Neural crest cell (in vitro differentiated cells): Measurements from ENCODE around the gene SYTL3. TPM values are rescaled to one million over a fixed set of nuclear protein-coding genes. Genes with fewer than 3 reads are reported as not detected.
"Not testable (repeated sequence)": the region's sequence is repeated elsewhere in the genome, so short reads cannot be mapped to it uniquely, and the experiment has no call there.

ENCODE experiments used
- DNase-seq: peaks from one replicate; pipeline ENCODE4 v3.0.0; 2021; ENCODE audit warnings: low read depth, mixed read lengths, low spot score
- H3K27ac Mint-ChIP-seq: one replicate; pipeline ENCODE4 v1.8.0; 2021; ENCODE audit warnings: mild to moderate bottlenecking, mixed read lengths; ENCODE audit not compliant: unreplicated experiment
- H3K27me3 Mint-ChIP-seq: 2 replicates; pipeline ENCODE4 v1.8.0; 2021; ENCODE audit warnings: low read depth, mild to moderate bottlenecking, mixed read lengths
- H3K36me3 Mint-ChIP-seq: 2 replicates; pipeline ENCODE4 v1.8.0; 2021; ENCODE audit warnings: low read depth, mild to moderate bottlenecking, mixed read lengths
- H3K4me1 Mint-ChIP-seq: 2 replicates; pipeline ENCODE4 v1.8.0; 2021; ENCODE audit warnings: mixed read lengths
- H3K4me3 Mint-ChIP-seq: one replicate; pipeline ENCODE4 v1.8.0; 2021; ENCODE audit warnings: mild to moderate bottlenecking, mixed read lengths
- H3K9me3 Mint-ChIP-seq: 2 replicates; pipeline ENCODE4 v1.8.0; 2021; ENCODE audit warnings: mixed read lengths
- total RNA-seq: library from RNA; stranded (reverse); gene quantifications from 2 replicates; pipeline ENCODE4 v1.2.1, GENCODE V29; 2021
- TF ChIP-seq, protein P1 (sequence below): fragments of 200-600 bp; sonication (generic); conservative IDR thresholded peaks from 2 replicates; pipeline ENCODE4 v1.5.0; 2021; ENCODE audit warnings: antibody characterized with exemption, mild to moderate bottlenecking

The SYTL3 gene
- total RNA-seq, 1 donor from 2014 or later, result 0.28 TPM

GRCh38 chr6:158667360-158667981 lies 17.6 kb downstream of the SYTL3 start:
- no peak overlapping the region for H3K4me3 Mint-ChIP-seq
- H3K9me3 Mint-ChIP-seq, result no peaks in the 10 kb centered on the region

DNA sequence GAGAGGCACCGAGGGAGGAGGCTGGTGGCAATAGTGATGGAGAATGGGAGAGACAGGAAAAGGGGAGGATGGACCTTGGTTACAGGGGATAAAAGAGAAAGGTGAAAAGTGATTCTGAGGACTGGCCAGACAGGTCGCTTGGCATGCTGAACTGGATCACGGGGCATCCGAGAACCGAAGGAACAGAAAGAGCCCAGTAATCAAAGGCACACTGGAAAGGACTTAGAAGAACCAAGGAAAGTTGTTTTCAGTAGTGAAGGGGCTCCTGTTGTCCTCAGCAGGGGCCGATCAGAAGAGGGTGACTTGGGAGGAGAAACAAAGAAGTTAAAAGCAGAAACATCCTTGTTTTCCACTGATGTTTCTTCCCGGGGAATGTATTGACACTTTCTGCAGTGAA lies 18.9 kb downstream of the SYTL3 start:
- TF ChIP-seq, protein P1, sequence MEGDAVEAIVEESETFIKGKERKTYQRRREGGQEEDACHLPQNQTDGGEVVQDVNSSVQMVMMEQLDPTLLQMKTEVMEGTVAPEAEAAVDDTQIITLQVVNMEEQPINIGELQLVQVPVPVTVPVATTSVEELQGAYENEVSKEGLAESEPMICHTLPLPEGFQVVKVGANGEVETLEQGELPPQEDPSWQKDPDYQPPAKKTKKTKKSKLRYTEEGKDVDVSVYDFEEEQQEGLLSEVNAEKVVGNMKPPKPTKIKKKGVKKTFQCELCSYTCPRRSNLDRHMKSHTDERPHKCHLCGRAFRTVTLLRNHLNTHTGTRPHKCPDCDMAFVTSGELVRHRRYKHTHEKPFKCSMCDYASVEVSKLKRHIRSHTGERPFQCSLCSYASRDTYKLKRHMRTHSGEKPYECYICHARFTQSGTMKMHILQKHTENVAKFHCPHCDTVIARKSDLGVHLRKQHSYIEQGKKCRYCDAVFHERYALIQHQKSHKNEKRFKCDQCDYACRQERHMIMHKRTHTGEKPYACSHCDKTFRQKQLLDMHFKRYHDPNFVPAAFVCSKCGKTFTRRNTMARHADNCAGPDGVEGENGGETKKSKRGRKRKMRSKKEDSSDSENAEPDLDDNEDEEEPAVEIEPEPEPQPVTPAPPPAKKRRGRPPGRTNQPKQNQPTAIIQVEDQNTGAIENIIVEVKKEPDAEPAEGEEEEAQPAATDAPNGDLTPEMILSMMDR, result no peak
- Mint-ChIP-seq H3K36me3 (no peaks in the 10 kb centered on the region), H3K27ac (no peak overlapping the region), H3K4me1 (no peaks in the 10 kb centered on the region), H3K9me3 (no peaks in the 10 kb centered on the region), H3K27me3 (peaks cover 29% of the 10 kb centered on the region), H3K4me3 (no peak overlapping the region)
- DNase-seq, result no peak

More at GRCh38 chr6:158667360-158667981, 17.6 kb downstream of the SYTL3 start:
- Mint-ChIP-seq H3K36me3 (no peaks in the 10 kb centered on the region), H3K4me1 (peaks cover 5% of the 10 kb centered on the region), H3K27me3 (peaks cover 41% of the 10 kb centered on the region), H3K27ac (no peak overlapping the region)
- TF ChIP-seq, protein P1, result no peak
- no peak for DNase-seq

- no peak for DNase-seq
- H3K9me3 Mint-ChIP-seq, result no peaks in the 10 kb centered on the region
Observed at GRCh38 chr6:158669145-158670035, 19.5 kb downstream of the SYTL3 start.

DNA sequence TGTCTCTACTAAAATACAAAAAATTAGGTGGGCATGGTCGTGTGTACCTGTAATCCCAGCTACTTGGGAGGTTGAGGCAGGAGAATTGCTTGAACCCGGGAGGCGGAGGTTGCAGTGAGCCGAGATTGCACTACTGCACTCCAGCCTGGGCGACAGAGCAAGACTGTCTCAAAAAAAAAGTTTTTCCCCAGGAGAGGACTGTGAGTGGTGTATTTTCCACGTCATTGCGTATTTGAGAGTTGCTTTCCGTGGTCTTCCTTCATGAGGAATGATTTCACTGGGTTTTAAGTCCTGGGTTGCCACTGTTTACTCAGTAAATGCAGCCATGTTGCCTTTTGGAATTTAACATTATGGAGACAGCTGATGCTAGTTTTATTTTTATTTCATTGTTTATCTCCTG lies 22.3 kb downstream of the SYTL3 start:
- H3K27ac Mint-ChIP-seq, H3K27me3 Mint-ChIP-seq, H3K4me3 Mint-ChIP-seq, H3K4me1 Mint-ChIP-seq, H3K36me3 Mint-ChIP-seq, DNase-seq, H3K9me3 Mint-ChIP-seq: not testable (repeated sequence)

More at GRCh38 chr6:158669145-158670035, 19.5 kb downstream of the SYTL3 start:
- peaks cover 22% of the 10 kb centered on the region for H3K27me3 Mint-ChIP-seq
- H3K36me3 Mint-ChIP-seq, result no peaks in the 10 kb centered on the region
- TF ChIP-seq, protein P1, result no peak
- H3K4me3 Mint-ChIP-seq, result no peak overlapping the region
- no peak overlapping the region for H3K27ac Mint-ChIP-seq
- no peaks in the 10 kb centered on the region for H3K4me1 Mint-ChIP-seq

DNA sequence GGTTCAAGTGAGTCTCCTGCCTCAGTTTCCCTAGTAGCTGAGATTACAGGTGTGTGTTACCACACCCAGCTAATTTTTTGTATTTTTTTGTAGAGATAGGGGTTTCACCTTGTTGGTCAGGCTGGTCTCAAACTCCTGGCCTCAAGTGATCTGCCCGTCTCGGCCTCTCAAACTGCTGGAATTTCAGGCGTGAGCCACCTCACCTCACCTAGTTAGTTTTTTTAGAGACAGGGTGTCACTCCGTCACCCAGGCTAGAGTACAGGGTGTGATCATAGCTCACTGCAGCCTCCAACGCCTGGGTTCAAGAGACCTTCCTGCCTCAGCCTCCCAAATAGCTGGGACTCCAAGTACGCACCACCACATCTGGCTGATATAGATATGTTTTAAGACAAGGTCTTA lies 22.9 kb downstream of the SYTL3 start:
- TF ChIP-seq, protein P1, result no peak
- H3K9me3 Mint-ChIP-seq, result no peaks in the 10 kb centered on the region
- no peaks in the 10 kb centered on the region for H3K4me1 Mint-ChIP-seq
- DNase-seq, result no peak
- H3K36me3 Mint-ChIP-seq, result no peaks in the 10 kb centered on the region
- H3K27ac Mint-ChIP-seq, result no peak overlapping the region
- H3K4me3 Mint-ChIP-seq, result no peak overlapping the region
- H3K27me3 Mint-ChIP-seq, result peaks cover 3% of the 10 kb centered on the region
